GM12878 (cell line): ENCODE data around the gene RALGPS1. TPM values are rescaled to one million over a fixed set of nuclear protein-coding genes. Genes with fewer than 3 reads are reported as not detected.

Experiments used
- ATAC-seq: fragments of 200-7000 bp; cut with Tn5 transposase; 3 replicates; pipeline ENCODE4 v1.9.1; 2020; ENCODE audit warnings: mild to moderate bottlenecking, moderate library complexity
- BruUV-seq: library from RNA; stranded (reverse); fragments of 400-500 nt; replicated peaks from 2 replicates; lab custom pipeline; 2021; lab: Mats Ljungman, UMichigan
- CTCF ChIA-PET: fragments of 300-600 bp; sonication (Branson Sonifier 250); formaldehyde crosslinking; extraction: SDS; loops from one replicate; lab custom pipeline; 2021; ENCODE audit warnings: inconsistent platforms; lab: Yijun Ruan, JAX
- POLR2A ChIA-PET: fragments of 350-600 bp; formaldehyde crosslinking; extraction: SDS; loops from one replicate; lab custom pipeline; 2021; ENCODE audit warnings: inconsistent platforms; lab: Charles Lee
- RAD21 ChIA-PET: fragments of 300-600 bp; sonication (Branson Sonifier 250); formaldehyde crosslinking; loops from one replicate; lab custom pipeline; 2023; ENCODE audit warnings: antibody characterized with exemption; ENCODE audit not compliant: unreplicated experiment; lab: Charles Lee
- SMC1A ChIA-PET: fragments of 300-600 bp; sonication (Branson Sonifier 250); formaldehyde crosslinking; loops from one replicate; lab custom pipeline; 2023; ENCODE audit not compliant: unreplicated experiment, uncharacterized antibody; lab: Charles Lee
- DNase-seq: peaks from one replicate; pipeline ENCODE4 v3.0.0-alpha.2; 2011; ENCODE audit warnings: low read depth, low spot score
- FAIRE-seq: peaks from 3 replicates; lab custom pipeline; 2011; peaks lifted over from hg19 to GRCh38; lab: Jason Lieb, UNC
- H2AFZ ChIP-seq: 2 replicates; pipeline ENCODE4 v1.6.0; 2011; ENCODE audit warnings: low read depth, low read length, control low read depth; ENCODE audit not compliant: control insufficient read depth
- H3K27ac ChIP-seq: 2 replicates; pipeline ENCODE4 v1.5.1; 2011; ENCODE audit warnings: control low read depth; ENCODE audit not compliant: control insufficient read depth, insufficient read depth
- H3K27me3 ChIP-seq, 2 experiments: replicated peaks in 1 of 2; 2 replicates each; pipeline versions ENCODE4 v1.6.0 to v1.6.1; 2011; ENCODE audit warnings: low read length in 1 of 2; ENCODE audit not compliant: control insufficient read depth in 2 of 2, insufficient read depth in 2 of 2
- H3K36me3 ChIP-seq, 2 experiments: 2 replicates each; pipeline ENCODE4 v1.5.1; 2011; ENCODE audit warnings: low read length in 1 of 2; ENCODE audit not compliant: control insufficient read depth in 2 of 2, insufficient read depth in 2 of 2
- H3K4me1 ChIP-seq: 2 replicates; pipeline ENCODE4 v1.6.1; 2011; ENCODE audit warnings: mild to moderate bottlenecking, low read length, moderate library complexity, mixed read lengths; ENCODE audit not compliant: control insufficient read depth, insufficient read depth
- H3K4me2 ChIP-seq: 2 replicates; pipeline ENCODE4 v1.6.0; 2011; ENCODE audit warnings: control low read depth; ENCODE audit not compliant: control insufficient read depth, insufficient read depth
- H3K4me3 ChIP-seq: fragments of 200-600 bp; sonication (generic); 2 replicates; pipeline ENCODE4 v1.5.1; 2016
- H3K79me2 ChIP-seq: 2 replicates; pipeline ENCODE4 v1.6.0; 2011; ENCODE audit warnings: low read length; ENCODE audit not compliant: control insufficient read depth, insufficient read depth
- H3K9ac ChIP-seq: 2 replicates; pipeline ENCODE4 v1.8.0; 2011; ENCODE audit warnings: low read length, control low read depth, mixed read lengths; ENCODE audit not compliant: control insufficient read depth, insufficient read depth
- H3K9me3 ChIP-seq: replicated peaks from 3 replicates; pipeline ENCODE4 v1.5.1; 2011; ENCODE audit warnings: mild to moderate bottlenecking, low read length; ENCODE audit not compliant: control insufficient read depth, insufficient read depth
- H4K20me1 ChIP-seq: 2 replicates; pipeline ENCODE4 v1.6.0; 2011; ENCODE audit not compliant: control insufficient read depth, insufficient read depth
- CREM ChIP-seq: IDR thresholded peaks from 2 replicates; pipeline ENCODE4 v1.6.1; 2014; ENCODE audit warnings: antibody characterized with exemption, low read depth
- ESRRA ChIP-seq: IDR thresholded peaks from 2 replicates; pipeline ENCODE4 v1.6.1; 2012; ENCODE audit warnings: mild to moderate bottlenecking, low read length, improper control_type of control experiment
- EZH2 ChIP-seq: IDR thresholded peaks from 2 replicates; pipeline ENCODE4 v1.6.1; 2012; ENCODE audit warnings: low read depth, mild to moderate bottlenecking, control low read depth, inconsistent platforms, low read length, borderline replicate concordance; ENCODE audit not compliant: control insufficient read depth
- JUNB ChIP-seq: IDR thresholded peaks from 2 replicates; pipeline ENCODE4 v1.6.1; 2016; ENCODE audit warnings: antibody characterized with exemption, mild to moderate bottlenecking
- KDM1A ChIP-seq: fragments of 200-600 bp; sonication (generic); IDR thresholded peaks from 2 replicates; pipeline ENCODE4 v1.6.1; 2016; ENCODE audit warnings: borderline replicate concordance
- LARP7 ChIP-seq: fragments of 450-650 bp; IDR thresholded peaks from 2 replicates; pipeline ENCODE4 v1.6.1; 2017; ENCODE audit warnings: mild to moderate bottlenecking
- NFIC ChIP-seq: IDR thresholded peaks from 2 replicates; pipeline ENCODE4 v1.6.1; 2012; ENCODE audit warnings: low read depth, mild to moderate bottlenecking, inconsistent platforms, low read length, moderate library complexity
- RELA ChIP-seq: fragments of 450-650 bp; IDR thresholded peaks from 2 replicates; pipeline ENCODE4 v1.8.0; 2014; ENCODE audit warnings: borderline replicate concordance; ENCODE audit not compliant: partially characterized antibody
- SUZ12 ChIP-seq: fragments of 200-600 bp; sonication (generic); IDR thresholded peaks from one replicate; pipeline ENCODE4 v1.6.1; 2018; ENCODE audit warnings: antibody characterized with exemption, mild to moderate bottlenecking; ENCODE audit not compliant: unreplicated experiment
- TCF3 ChIP-seq: IDR thresholded peaks from 2 replicates; pipeline ENCODE4 v1.6.1; 2012; ENCODE audit warnings: low read depth, mild to moderate bottlenecking, low read length, borderline replicate concordance; ENCODE audit not compliant: insufficient read depth
- ZZZ3 ChIP-seq: IDR thresholded peaks from 2 replicates; pipeline ENCODE4 v1.6.1; 2011; ENCODE audit warnings: low read depth; ENCODE audit not compliant: control insufficient read depth, insufficient read length
- WGBS: methylation state at CpG from one replicate; pipeline ENCODE4 v1.1.6; 2016; ENCODE audit warnings: low lambda C conversion rate; ENCODE audit not compliant: insufficient replicate concordance, insufficient coverage; ENCODE audit errors: missing lambda C conversion rate; 5-methylcytosine and 5-hydroxymethylcytosine counted together
- in situ Hi-C: fragments of 300-500 bp; cut with MboI; formaldehyde crosslinking; loops from 9 replicates; pipeline ENCODE4 v1.14.3; 2018; ENCODE audit warnings: mixed read lengths
- intact Hi-C: fragments of 100-400 bp; cut with micrococcal nuclease; formaldehyde crosslinking; loops from one replicate; pipeline ENCODE4 v1.14.2; 2022; ENCODE audit not compliant: unreplicated experiment
- polyA plus RNA-seq, 11 experiments: library from polyadenylated mRNA; depleted of rRNA in 4 of 11; unstranded in 6 of 11; stranded (reverse) in 5 of 11; fragments of >200 nt; fragmentation: Nextera tagmentation in 4 of 11; fragmentation: Illumina TruSeq in 1 of 11; extraction: Ambion mirVana in 4 of 11; extraction: Trizol in 1 of 11; gene quantifications; 1 replicate in 1 of 11; 2 replicates in 10 of 11; pipeline versions ENCODE4 v1.2.1 to v1.2.3, GENCODE V29; 2011 to 2016; ENCODE audit warnings: inconsistent platforms in 2 of 11, missing spikeins in 2 of 11, low read depth in 1 of 11
- total RNA-seq, 4 experiments: library from RNA; depleted of rRNA in 3 of 4; stranded (reverse); fragments of >200 nt in 3 of 4; fragmentation: Illumina TruSeq in 1 of 4; extraction: Trizol in 1 of 4; gene quantifications; 2 replicates each; pipeline versions ENCODE4 v1.2.1 to v1.2.3, GENCODE V29; 2013 to 2021
- TF ChIP-seq, protein P1 (sequence below): fragments of 450-650 bp; formaldehyde crosslinking; IDR thresholded peaks from 2 replicates; pipeline ENCODE4 v1.4.0; 2020; ENCODE audit warnings: mild to moderate bottlenecking, moderate library complexity
- TF ChIP-seq, protein P2 (sequence below): IDR thresholded peaks from 2 replicates; pipeline ENCODE4 v1.6.1; 2012; ENCODE audit warnings: low read depth, low read length, improper control_type of control experiment
- TF ChIP-seq, protein P3 (sequence below): fragments of 450-650 bp; IDR thresholded peaks from 2 replicates; pipeline ENCODE4 v1.6.1; 2018; ENCODE audit warnings: borderline replicate concordance, mild to moderate bottlenecking; ENCODE audit not compliant: partially characterized antibody

The RALGPS1 gene
- total and polyA plus RNA-seq, 10 of the 15 experiments (the other 5 are each of a cell fraction or from before 2014, with no cell fraction given): 0.13 to 5.6 (median 2.7) TPM

DNA sequence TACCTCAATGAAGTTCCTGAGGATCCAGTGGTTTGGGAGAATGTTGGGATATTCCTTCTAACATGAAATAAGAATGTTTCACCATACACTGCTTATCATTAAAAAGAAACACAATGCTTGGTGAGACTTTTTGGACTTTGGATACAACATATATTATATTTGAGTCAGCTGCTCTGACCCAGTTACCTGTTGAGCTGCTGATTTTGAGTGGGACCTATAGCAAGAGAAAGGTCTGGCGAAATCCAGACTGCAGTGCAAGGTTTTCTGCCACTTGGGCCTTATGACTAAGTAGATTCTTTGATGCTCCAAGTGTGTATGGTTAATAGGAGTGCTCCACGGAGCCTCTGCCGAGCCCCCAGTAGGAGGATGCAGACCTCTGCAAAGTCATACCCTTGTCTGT lies 10.0 kb upstream of the RALGPS1 start:
- H3K79me2 ChIP-seq: no peaks in the 10 kb centered on the region
- CTCF ChIA-PET: no interaction called here
- H3K4me3 ChIP-seq: no peak overlapping the region
- no peaks in the 10 kb centered on the region for H3K4me1 ChIP-seq
- H4K20me1 ChIP-seq: no peaks in the 10 kb centered on the region
- POLR2A ChIA-PET: no interaction called here
- H3K36me3 ChIP-seq: no peaks in the 10 kb centered on the region
- FAIRE-seq: no peak
- no peak overlapping the region for H3K27ac ChIP-seq
- BruUV-seq: no TSS peak
- peaks cover 7% of the 10 kb centered on the region; the same call in 2 of the 3 replicates for H3K9me3 ChIP-seq
- no peaks in the 10 kb centered on the region; a peak in 1 of 4 replicates for H3K27me3 ChIP-seq
- no peak overlapping the region for H3K9ac ChIP-seq
- WGBS: 50% methylated on average over 3 of the region's 3 CpGs
- in situ Hi-C loops: no loop called here
- no peak for ATAC-seq
- RAD21 ChIA-PET: no interaction called here
- no peak overlapping the region for H2AFZ ChIP-seq
- intact Hi-C loops: no loop called here
- no peak overlapping the region for H3K4me2 ChIP-seq
- SMC1A ChIA-PET: no interaction called here
- no peak for DNase-seq
- TF ChIP-seq CREM: no peak
- no peak for TF ChIP-seq EZH2
- TF ChIP-seq LARP7: no peak
- TF ChIP-seq NFIC: no peak
- no peak for TF ChIP-seq KDM1A
- TF ChIP-seq JUNB: no peak
- no peak for TF ChIP-seq ZZZ3
- TF ChIP-seq ESRRA: no peak
- TF ChIP-seq SUZ12: no peak
- no peak for TF ChIP-seq RELA
- TF ChIP-seq TCF3: no peak
- TF ChIP-seq, protein P1, sequence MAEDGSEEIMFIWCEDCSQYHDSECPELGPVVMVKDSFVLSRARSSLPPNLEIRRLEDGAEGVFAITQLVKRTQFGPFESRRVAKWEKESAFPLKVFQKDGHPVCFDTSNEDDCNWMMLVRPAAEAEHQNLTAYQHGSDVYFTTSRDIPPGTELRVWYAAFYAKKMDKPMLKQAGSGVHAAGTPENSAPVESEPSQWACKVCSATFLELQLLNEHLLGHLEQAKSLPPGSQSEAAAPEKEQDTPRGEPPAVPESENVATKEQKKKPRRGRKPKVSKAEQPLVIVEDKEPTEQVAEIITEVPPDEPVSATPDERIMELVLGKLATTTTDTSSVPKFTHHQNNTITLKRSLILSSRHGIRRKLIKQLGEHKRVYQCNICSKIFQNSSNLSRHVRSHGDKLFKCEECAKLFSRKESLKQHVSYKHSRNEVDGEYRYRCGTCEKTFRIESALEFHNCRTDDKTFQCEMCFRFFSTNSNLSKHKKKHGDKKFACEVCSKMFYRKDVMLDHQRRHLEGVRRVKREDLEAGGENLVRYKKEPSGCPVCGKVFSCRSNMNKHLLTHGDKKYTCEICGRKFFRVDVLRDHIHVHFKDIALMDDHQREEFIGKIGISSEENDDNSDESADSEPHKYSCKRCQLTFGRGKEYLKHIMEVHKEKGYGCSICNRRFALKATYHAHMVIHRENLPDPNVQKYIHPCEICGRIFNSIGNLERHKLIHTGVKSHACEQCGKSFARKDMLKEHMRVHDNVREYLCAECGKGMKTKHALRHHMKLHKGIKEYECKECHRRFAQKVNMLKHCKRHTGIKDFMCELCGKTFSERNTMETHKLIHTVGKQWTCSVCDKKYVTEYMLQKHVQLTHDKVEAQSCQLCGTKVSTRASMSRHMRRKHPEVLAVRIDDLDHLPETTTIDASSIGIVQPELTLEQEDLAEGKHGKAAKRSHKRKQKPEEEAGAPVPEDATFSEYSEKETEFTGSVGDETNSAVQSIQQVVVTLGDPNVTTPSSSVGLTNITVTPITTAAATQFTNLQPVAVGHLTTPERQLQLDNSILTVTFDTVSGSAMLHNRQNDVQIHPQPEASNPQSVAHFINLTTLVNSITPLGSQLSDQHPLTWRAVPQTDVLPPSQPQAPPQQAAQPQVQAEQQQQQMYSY (CRISPR knock-in tag): no peak
- TF ChIP-seq, protein P2, sequence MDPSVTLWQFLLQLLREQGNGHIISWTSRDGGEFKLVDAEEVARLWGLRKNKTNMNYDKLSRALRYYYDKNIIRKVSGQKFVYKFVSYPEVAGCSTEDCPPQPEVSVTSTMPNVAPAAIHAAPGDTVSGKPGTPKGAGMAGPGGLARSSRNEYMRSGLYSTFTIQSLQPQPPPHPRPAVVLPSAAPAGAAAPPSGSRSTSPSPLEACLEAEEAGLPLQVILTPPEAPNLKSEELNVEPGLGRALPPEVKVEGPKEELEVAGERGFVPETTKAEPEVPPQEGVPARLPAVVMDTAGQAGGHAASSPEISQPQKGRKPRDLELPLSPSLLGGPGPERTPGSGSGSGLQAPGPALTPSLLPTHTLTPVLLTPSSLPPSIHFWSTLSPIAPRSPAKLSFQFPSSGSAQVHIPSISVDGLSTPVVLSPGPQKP: no peak
- TF ChIP-seq, protein P3, sequence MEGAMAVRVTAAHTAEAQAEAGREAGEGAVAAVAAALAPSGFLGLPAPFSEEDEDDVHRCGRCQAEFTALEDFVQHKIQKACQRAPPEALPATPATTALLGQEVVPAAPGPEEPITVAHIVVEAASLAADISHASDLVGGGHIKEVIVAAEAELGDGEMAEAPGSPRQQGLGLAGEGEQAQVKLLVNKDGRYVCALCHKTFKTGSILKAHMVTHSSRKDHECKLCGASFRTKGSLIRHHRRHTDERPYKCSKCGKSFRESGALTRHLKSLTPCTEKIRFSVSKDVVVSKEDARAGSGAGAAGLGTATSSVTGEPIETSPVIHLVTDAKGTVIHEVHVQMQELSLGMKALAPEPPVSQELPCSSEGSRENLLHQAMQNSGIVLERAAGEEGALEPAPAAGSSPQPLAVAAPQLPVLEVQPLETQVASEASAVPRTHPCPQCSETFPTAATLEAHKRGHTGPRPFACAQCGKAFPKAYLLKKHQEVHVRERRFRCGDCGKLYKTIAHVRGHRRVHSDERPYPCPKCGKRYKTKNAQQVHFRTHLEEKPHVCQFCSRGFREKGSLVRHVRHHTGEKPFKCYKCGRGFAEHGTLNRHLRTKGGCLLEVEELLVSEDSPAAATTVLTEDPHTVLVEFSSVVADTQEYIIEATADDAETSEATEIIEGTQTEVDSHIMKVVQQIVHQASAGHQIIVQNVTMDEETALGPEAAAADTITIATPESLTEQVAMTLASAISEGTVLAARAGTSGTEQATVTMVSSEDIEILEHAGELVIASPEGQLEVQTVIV: no peak
